OCI-LY1 (cell line): ENCODE data around the gene BCKDK.

Experiments used
- EZH2 ChIP-seq: fragments of 200-600 bp; sonication (generic), shearing (Covaris generic); IDR thresholded peaks from 2 replicates; pipeline ENCODE4 v1.8.0; 2017; ENCODE audit warnings: borderline replicate concordance, mixed run types, mild to moderate bottlenecking, antibody characterized with exemption, low read length, moderate library complexity, mixed read lengths
- TF ChIP-seq, protein P1 (sequence below): fragments of 200-600 bp; sonication (generic), shearing (Covaris generic); IDR thresholded peaks from 2 replicates; pipeline ENCODE4 v1.5.1; 2017; ENCODE audit warnings: mild to moderate bottlenecking, antibody characterized with exemption, low read length, moderate library complexity, mixed read lengths

GRCh38 chr16:31072540-31073141 lies 35.5 kb upstream of the BCKDK start:
- TF ChIP-seq, protein P1, sequence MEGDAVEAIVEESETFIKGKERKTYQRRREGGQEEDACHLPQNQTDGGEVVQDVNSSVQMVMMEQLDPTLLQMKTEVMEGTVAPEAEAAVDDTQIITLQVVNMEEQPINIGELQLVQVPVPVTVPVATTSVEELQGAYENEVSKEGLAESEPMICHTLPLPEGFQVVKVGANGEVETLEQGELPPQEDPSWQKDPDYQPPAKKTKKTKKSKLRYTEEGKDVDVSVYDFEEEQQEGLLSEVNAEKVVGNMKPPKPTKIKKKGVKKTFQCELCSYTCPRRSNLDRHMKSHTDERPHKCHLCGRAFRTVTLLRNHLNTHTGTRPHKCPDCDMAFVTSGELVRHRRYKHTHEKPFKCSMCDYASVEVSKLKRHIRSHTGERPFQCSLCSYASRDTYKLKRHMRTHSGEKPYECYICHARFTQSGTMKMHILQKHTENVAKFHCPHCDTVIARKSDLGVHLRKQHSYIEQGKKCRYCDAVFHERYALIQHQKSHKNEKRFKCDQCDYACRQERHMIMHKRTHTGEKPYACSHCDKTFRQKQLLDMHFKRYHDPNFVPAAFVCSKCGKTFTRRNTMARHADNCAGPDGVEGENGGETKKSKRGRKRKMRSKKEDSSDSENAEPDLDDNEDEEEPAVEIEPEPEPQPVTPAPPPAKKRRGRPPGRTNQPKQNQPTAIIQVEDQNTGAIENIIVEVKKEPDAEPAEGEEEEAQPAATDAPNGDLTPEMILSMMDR: no peak
- TF ChIP-seq EZH2: no peak
